GM23338 (cell line): ENCODE results near the gene ROBO1. TPM values are rescaled to one million over a fixed set of nuclear protein-coding genes. Genes with fewer than 3 reads are reported as not detected.

Experiments
- ATAC-seq: fragments of 200-7000 bp; cut with Tn5 transposase; 3 replicates; pipeline ENCODE4 v1.9.1; 2020
- DNase-seq: peaks from one replicate; pipeline ENCODE4 v3.0.0-alpha.2; 2015; ENCODE audit warnings: low spot score
- H2AFZ ChIP-seq: fragments of 200-600 bp; sonication (generic); 2 replicates; pipeline ENCODE4 v1.8.0; 2016; ENCODE audit warnings: antibody characterized with exemption, mild to moderate bottlenecking, moderate library complexity
- H3F3A ChIP-seq: fragments of 200-600 bp; sonication (generic); replicated peaks from 2 replicates; pipeline ENCODE4 v1.8.0; 2017; ENCODE audit warnings: antibody characterized with exemption, mixed run types, low read depth
- H3K27ac ChIP-seq: fragments of 200-600 bp; sonication (generic); 2 replicates; pipeline ENCODE4 v1.6.1; 2016; ENCODE audit warnings: low read depth
- H3K27me3 ChIP-seq: fragments of 200-600 bp; sonication (generic); 2 replicates; pipeline ENCODE4 v1.8.0; 2016; ENCODE audit warnings: mild to moderate bottlenecking, mixed run types, moderate library complexity; ENCODE audit not compliant: insufficient read depth
- H3K36me3 ChIP-seq: fragments of 200-600 bp; sonication (generic); 2 replicates; pipeline ENCODE4 v1.8.0; 2016; ENCODE audit warnings: mild to moderate bottlenecking; ENCODE audit not compliant: insufficient read depth
- H3K4me1 ChIP-seq: fragments of 200-600 bp; sonication (generic); 2 replicates; pipeline ENCODE4 v1.8.0; 2016; ENCODE audit warnings: mild to moderate bottlenecking, moderate library complexity; ENCODE audit not compliant: insufficient read depth
- H3K4me2 ChIP-seq: fragments of 200-600 bp; sonication (generic); 2 replicates; pipeline ENCODE4 v1.7.1; 2017; ENCODE audit warnings: mixed run types
- H3K4me3 ChIP-seq: fragments of 200-600 bp; sonication (generic); 2 replicates; pipeline ENCODE4 v1.6.1; 2016; ENCODE audit warnings: mixed run types
- H3K79me2 ChIP-seq: fragments of 200-600 bp; sonication (generic); replicated peaks from 2 replicates; pipeline ENCODE4 v1.8.0; 2017; ENCODE audit warnings: mild to moderate bottlenecking; ENCODE audit not compliant: insufficient read depth
- H3K9me2 ChIP-seq: fragments of 200-600 bp; sonication (generic); 2 replicates; pipeline ENCODE4 v1.8.0; 2017; ENCODE audit not compliant: insufficient read depth
- H4K20me1 ChIP-seq: fragments of 200-600 bp; sonication (generic); replicated peaks from 2 replicates; pipeline ENCODE4 v1.8.0; 2017; ENCODE audit warnings: mild to moderate bottlenecking; ENCODE audit not compliant: insufficient read depth
- H3K27ac Mint-ChIP-seq: 2 replicates; pipeline ENCODE4 v1.8.0; 2020; ENCODE audit warnings: inconsistent platforms, mild to moderate bottlenecking, moderate library complexity, mixed read lengths
- H3K27me3 Mint-ChIP-seq: 3 replicates; pipeline ENCODE4 v1.8.0; 2022; ENCODE audit warnings: low read depth, mild to moderate bottlenecking, moderate library complexity, mixed read lengths, inconsistent platforms; ENCODE audit not compliant: insufficient read depth, poor library complexity
- H3K36me3 Mint-ChIP-seq: 3 replicates; pipeline ENCODE4 v1.8.0; 2021; ENCODE audit warnings: low read depth, mild to moderate bottlenecking, inconsistent platforms, moderate library complexity, mixed read lengths
- H3K4me1 Mint-ChIP-seq: 3 replicates; pipeline ENCODE4 v1.8.0; 2020; ENCODE audit warnings: mild to moderate bottlenecking, inconsistent platforms, mixed read lengths
- H3K4me3 Mint-ChIP-seq: 3 replicates; pipeline ENCODE4 v1.8.0; 2021; ENCODE audit warnings: moderate library complexity, mild to moderate bottlenecking, inconsistent platforms, mixed read lengths
- H3K9me3 Mint-ChIP-seq: 3 replicates; pipeline ENCODE4 v1.8.0; 2020; ENCODE audit warnings: moderate library complexity, mild to moderate bottlenecking, inconsistent platforms, mixed read lengths
- CREB1 ChIP-seq: fragments of 250-450 bp; sonication (Bioruptor Pico); IDR thresholded peaks from 2 replicates; pipeline ENCODE4 v1.5.0; 2020; ENCODE audit warnings: low read depth, mild to moderate bottlenecking, moderate library complexity
- CTCF ChIP-seq, 2 experiments: fragments of 200-600 bp in 1 of 2; sonication (generic) in 1 of 2; conservative IDR thresholded peaks; 2 replicates each; pipeline versions ENCODE4 v1.5.1 to v1.6.1; 2016 to 2017; ENCODE audit warnings: antibody characterized with exemption in 2 of 2, low read depth in 2 of 2, mild to moderate bottlenecking in 2 of 2, moderate library complexity in 1 of 2
- ETS1 ChIP-seq: IDR thresholded peaks from 2 replicates; pipeline ENCODE4 v1.6.1; 2016; ENCODE audit warnings: antibody characterized with exemption
- EZH2 ChIP-seq: fragments of 200-600 bp; sonication (generic); IDR thresholded peaks from one replicate; pipeline ENCODE4 v1.8.0; 2017; ENCODE audit warnings: antibody characterized with exemption, mild to moderate bottlenecking, low read depth; ENCODE audit not compliant: unreplicated experiment
- EZH2phosphoT487 ChIP-seq: fragments of 200-600 bp; sonication (generic); IDR thresholded peaks from one replicate; pipeline ENCODE4 v1.8.1; 2018; ENCODE audit warnings: antibody characterized with exemption; ENCODE audit not compliant: unreplicated experiment
- JUNB ChIP-seq: IDR thresholded peaks from one replicate; pipeline ENCODE4 v1.6.1; 2016; ENCODE audit warnings: antibody characterized with exemption; ENCODE audit not compliant: unreplicated experiment
- NANOG ChIP-seq: IDR thresholded peaks from 2 replicates; pipeline ENCODE4 v1.6.1; 2016; ENCODE audit warnings: antibody characterized with exemption, borderline replicate concordance
- POLR2AphosphoS5 ChIP-seq: IDR thresholded peaks from 2 replicates; pipeline ENCODE4 v1.6.1; 2016; ENCODE audit warnings: antibody characterized with exemption, low read depth
- REST ChIP-seq: IDR thresholded peaks from one replicate; pipeline ENCODE4 v1.6.1; 2018; ENCODE audit warnings: antibody characterized with exemption; ENCODE audit not compliant: unreplicated experiment
- STAT1 ChIP-seq: IDR thresholded peaks from one replicate; pipeline ENCODE4 v1.6.1; 2016; ENCODE audit warnings: antibody characterized with exemption; ENCODE audit not compliant: unreplicated experiment
- ZNF114 ChIP-seq: fragments of 250-450 bp; sonication (Bioruptor Pico); IDR thresholded peaks from 2 replicates; pipeline ENCODE4 v1.5.0; 2020; ENCODE audit warnings: mild to moderate bottlenecking, moderate library complexity
- ZNF331 ChIP-seq: fragments of 250-450 bp; sonication (Bioruptor Pico); IDR thresholded peaks from 2 replicates; pipeline ENCODE4 v1.5.0; 2020; ENCODE audit warnings: low read depth, mild to moderate bottlenecking, moderate library complexity
- ZNF462 ChIP-seq: fragments of 250-450 bp; sonication (Bioruptor Pico); IDR thresholded peaks from 2 replicates; pipeline ENCODE4 v1.5.0; 2020; ENCODE audit warnings: mild to moderate bottlenecking, moderate library complexity
- polyA plus RNA-seq: library from polyadenylated mRNA; unstranded; fragments of >200 nt; fragmentation: Nextera tagmentation; extraction: Ambion mirVana; gene quantifications from 2 replicates; pipeline ENCODE4 v1.2.1, GENCODE V29; 2016
- total RNA-seq: library from RNA; depleted of rRNA; stranded (reverse); fragments of >200 nt; shearing (Covaris generic); gene quantifications from 2 replicates; pipeline ENCODE4 v1.2.3, GENCODE V29; 2014

Gene ROBO1
- total and polyA plus RNA-seq, 2 experiments from 2014 or later, result 19.2 to 78.3 TPM

GRCh38 chr3:78742041-78742440 lies 1025.8 kb downstream of the ROBO1 start:
- ATAC-seq (no peak), DNase-seq (no peak)
- no peaks in the 10 kb centered on the region for H3K27me3 ChIP-seq
- no peaks in the 10 kb centered on the region for H3K36me3 ChIP-seq
- no peaks in the 10 kb centered on the region for H3F3A ChIP-seq
- no peak overlapping the region for H3K4me3 ChIP-seq
- H3K36me3 Mint-ChIP-seq, result no peaks in the 10 kb centered on the region
- H3K9me2 ChIP-seq, result no peaks in the 10 kb centered on the region
- no peaks in the 10 kb centered on the region; the same call in 1 of the 2 replicates for H3K4me1 ChIP-seq
- no peak overlapping the region for H2AFZ ChIP-seq
- H3K4me2 ChIP-seq, result no peak overlapping the region
- H3K27me3 Mint-ChIP-seq, result no peaks in the 10 kb centered on the region
- H3K27ac ChIP-seq, result no peak overlapping the region
- no peak for TF ChIP-seq ZNF331 (CRISPR knock-in tag)
- TF ChIP-seq CTCF (conservative IDR thresholded peaks at IDR 0.05; ENCODE audit: low read depth in 2 of 2), result no peak
- no peak for TF ChIP-seq EZH2phosphoT487
- TF ChIP-seq CREB1 (CRISPR knock-in tag), result no peak
- TF ChIP-seq JUNB, result no peak
- TF ChIP-seq REST, result no peak
- TF ChIP-seq ZNF114 (CRISPR knock-in tag), result no peak
- no peak for TF ChIP-seq STAT1
- TF ChIP-seq ZNF462 (CRISPR knock-in tag), result no peak
- TF ChIP-seq EZH2, result no peak
- TF ChIP-seq ETS1, result no peak
- TF ChIP-seq NANOG, result no peak
- no peak for TF ChIP-seq POLR2AphosphoS5
- H3K4me3 Mint-ChIP-seq, result no peak overlapping the region
- H4K20me1 ChIP-seq, result no peaks in the 10 kb centered on the region
- no peaks in the 10 kb centered on the region for H3K9me3 Mint-ChIP-seq
- H3K79me2 ChIP-seq, result no peaks in the 10 kb centered on the region
- H3K4me1 Mint-ChIP-seq, result peaks cover 15% of the 10 kb centered on the region
- H3K27ac Mint-ChIP-seq, result no peak overlapping the region
